NCI-H510A (cell line): Measurements from ENCODE around the gene MED12L.
"Not testable (repeated sequence)": the region's sequence is repeated elsewhere in the genome, so short reads cannot be mapped to it uniquely, and the experiment has no call there.

ENCODE experiments used
- DNase-seq: peaks from one replicate; lab custom pipeline; 2025; lab: John Stamatoyannopoulos, UW

Gene MED12L

GRCh38 chr3:151209654-151210053 lies 124.2 kb downstream of the MED12L start:
- no peak for DNase-seq

DNA sequence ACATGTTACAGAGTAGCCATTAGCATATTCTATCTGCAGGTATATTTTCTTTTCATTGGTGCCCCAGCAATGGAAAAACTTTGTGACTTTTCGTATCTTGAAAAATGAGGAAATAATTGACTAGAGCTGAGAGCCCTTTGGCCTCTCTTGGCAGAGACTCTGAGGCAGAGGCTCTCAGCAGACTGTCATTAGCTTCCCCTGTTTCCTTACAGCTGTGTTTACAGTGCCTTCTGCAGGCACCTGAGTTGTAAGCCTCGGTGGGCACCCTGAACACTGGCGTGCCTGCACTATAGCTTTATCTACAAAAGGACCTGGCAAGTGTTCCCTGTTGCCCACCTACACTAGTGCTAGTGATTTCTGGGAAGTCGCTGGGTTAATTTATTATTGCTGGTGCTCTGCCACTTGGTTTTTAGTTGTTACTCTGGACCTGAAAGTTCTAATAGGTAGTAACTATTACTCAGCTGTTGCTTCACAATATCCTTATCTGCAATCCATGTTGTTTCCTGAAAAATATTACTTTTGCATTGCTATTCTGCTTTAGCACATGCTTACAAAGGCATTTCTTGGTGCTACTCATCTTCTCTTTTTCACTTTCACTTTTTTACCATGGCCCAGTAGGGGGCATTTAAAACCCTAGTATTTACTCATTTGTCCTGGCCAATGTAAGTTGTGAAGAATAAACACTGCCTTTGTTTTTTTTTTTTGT lies 125.4 kb downstream of the MED12L start:
- no peak for DNase-seq

- DNase-seq: no peak
These were observed 127.7 kb downstream of the MED12L start for GRCh38 chr3:151213151-151213550.

- DNase-seq: no peak
These were observed 128.4 kb downstream of the MED12L start for GRCh38 chr3:151213881-151214280.

GRCh38 chr3:151214459-151214858 lies 129.0 kb downstream of the MED12L start:
- no peak for DNase-seq

GRCh38 chr3:151216641-151217607 lies 131.5 kb downstream of the MED12L start:
- DNase-seq: no peak

DNA sequence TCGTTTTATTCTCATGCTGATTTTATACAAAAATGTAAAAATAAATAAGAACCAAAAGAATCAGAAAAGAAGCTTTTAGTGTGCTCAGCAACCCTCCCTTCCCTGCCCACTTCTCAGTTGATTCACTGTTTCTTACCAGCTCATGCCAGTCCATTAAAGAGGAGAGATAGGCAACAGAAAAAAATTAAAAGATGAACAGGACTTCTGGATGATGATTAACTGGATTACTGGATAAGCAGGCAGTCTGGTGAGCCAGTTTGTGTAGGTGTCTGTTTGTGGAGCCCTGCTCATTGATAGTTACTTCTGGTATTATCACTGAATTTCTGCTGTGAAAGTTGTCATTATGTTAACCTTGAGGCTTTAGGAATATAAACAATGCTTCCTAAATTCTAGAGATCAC lies 132.7 kb downstream of the MED12L start:
- no peak for DNase-seq

DNA sequence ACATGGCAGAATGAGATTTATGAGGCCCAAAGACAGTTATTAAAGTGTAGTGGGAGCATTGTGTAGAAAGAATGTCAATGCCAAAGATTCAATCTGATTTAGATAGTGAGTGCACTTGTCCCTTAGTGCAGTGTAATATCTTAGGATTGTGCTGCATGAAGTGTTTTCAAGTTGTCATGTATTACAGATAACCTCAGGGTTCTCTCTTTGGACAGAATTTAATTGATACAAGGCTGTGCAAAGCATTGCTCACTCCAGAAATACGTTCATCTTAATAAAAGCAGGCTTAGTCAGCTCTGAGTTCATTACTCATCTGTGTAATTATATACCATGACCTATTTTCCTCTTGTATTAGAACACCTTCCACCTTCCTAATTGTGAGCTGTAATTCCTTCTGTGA lies 133.6 kb downstream of the MED12L start:
- DNase-seq: no peak

DNA sequence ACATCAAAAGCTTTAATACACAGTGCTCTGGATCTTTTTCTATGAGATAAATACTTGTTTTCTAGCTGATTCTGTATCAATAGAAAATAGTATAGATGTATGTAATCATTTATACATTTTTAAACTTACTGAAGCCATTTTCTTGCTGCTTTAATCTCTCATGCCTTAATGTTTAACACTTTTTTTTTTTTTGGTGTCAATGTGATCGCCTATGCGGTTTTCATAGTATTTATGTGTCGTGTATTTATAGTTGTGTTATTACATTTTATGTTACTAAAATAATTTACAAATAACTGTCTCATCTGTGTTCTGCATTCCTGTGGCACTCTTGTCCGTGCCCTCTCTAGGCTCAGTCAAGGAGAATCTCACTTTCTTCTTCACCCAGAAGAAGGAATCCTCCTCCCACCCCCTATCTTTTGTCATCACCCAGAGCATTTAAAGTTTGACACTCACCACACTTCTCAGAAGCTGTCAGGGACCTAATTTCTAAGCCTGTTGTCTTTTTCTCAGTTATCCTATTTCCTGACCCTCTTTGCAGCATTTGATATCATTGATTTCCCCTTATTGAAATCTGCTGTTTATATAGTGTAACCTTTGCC lies 138.9 kb downstream of the MED12L start:
- DNase-seq: no peak

- DNase-seq: no peak
These were observed 139.8 kb downstream of the MED12L start for GRCh38 chr3:151225040-151225975.

GRCh38 chr3:151226088-151226563 lies 140.7 kb downstream of the MED12L start:
- DNase-seq: no peak

GRCh38 chr3:151226825-151227224 lies 141.4 kb downstream of the MED12L start:
- DNase-seq: no peak

- DNase-seq: no peak
These were observed 141.9 kb downstream of the MED12L start for GRCh38 chr3:151227266-151227806.

GRCh38 chr3:151227807-151228665 lies 142.6 kb downstream of the MED12L start:
- DNase-seq: no peak

DNA sequence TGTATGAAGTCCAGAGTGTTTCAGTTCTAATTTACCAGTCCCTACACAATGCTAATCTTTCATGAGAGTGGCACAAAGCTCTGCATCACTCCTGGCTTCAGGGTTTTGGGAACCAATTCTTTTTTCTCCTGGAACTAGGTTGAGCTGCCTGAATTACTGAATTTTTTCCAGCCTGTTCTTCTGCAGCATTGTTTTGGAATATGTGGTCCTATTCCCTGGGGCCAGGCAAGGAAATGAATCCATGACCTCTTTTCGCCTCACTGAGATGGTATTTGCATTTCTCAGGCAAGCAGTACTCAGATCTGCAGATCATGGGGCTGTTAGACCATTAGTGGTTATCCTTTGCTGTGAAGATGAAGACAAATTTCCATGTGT lies 143.2 kb downstream of the MED12L start:
- no peak for DNase-seq

DNA sequence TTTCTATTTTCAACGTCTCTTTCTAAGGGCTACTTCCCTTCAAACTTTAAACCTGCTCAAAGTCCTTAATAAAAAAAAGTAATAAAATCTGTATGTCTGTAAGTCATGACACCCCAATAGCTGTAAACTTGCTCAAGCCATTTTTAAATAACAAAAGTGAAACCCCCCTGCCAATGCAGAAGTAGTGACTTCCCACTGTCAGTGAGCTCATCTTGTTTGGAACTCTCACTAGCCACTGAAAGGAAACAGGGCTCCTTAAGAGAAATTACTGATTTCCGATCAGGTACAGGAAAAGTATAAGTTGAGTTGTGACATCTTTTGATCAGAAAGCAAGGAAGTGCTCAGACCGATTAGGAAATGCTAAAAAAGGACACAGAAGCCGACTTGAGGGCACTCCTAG lies 145.2 kb downstream of the MED12L start:
- no peak for DNase-seq

DNA sequence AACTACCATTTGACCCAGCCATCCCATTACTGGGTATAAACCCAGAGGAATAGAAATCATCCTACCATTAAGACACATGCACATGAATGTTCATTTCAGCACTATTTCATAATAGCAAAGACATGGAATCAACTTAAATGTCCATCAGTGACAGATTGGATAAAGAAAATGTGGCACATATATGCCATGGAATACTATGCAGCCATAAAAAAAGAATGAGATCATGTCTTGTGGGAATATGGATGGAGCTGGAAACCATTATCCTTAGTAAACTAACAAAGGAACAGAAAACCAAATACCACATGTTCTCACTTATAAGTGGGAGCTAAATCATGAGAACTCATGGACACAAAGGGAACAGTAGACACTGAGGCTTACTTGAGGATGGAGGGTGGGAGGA lies 146.9 kb downstream of the MED12L start:
- not testable (repeated sequence) for DNase-seq

- no peak for DNase-seq
These were observed 147.5 kb downstream of the MED12L start for GRCh38 chr3:151232991-151233390.

DNA sequence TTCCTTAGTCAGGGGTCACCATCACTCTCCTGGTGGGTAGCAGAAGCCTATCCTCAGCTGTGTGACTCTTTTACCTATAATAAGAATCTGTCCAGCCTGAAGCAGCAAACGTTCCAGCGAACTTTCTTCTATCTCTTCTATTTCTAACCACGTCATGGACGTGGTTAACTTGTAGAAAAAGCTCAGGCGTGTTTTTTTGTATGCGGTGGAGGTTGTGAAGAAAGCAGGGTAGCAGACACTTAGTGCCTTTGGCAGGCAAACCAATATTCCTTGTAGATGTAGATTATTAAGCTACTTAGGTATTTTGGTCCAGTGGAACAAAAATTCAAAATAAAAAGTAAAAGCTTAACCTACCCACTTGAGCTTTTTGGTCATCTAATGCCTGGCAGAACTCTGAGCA lies 149.4 kb downstream of the MED12L start:
- no peak for DNase-seq

DNA sequence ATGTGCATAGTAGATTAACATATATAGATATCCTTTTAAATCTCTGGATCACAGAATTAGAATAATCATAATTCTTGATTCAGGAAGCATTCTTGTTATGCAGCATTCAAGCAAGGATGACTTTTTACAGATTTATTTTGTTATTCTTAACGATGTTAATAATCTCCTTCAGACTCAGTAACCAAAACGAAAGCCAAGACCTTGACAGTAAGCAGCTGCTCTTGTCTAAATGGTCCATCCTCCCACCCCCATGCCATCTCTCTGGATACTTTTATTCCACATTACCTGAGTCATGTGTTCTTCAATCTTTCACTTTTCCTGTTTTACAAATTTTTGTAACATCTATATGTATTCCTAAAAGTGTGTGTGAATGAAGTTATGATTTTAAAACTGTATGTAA lies 150.9 kb downstream of the MED12L start:
- DNase-seq: no peak
